H9 (cell line): ENCODE data around the gene FLT1. TPM values are rescaled to one million over a fixed set of nuclear protein-coding genes. Genes with fewer than 3 reads are reported as not detected.

Experiments used
- DNase-seq: peaks from one replicate; pipeline ENCODE4 v3.0.0-alpha.2; 2017
- H2AFZ ChIP-seq: one replicate; pipeline ENCODE4 v1.6.1; 2013; ENCODE audit warnings: mild to moderate bottlenecking, low read length, control low read depth, moderate library complexity
- H2AK5ac ChIP-seq: 2 replicates; pipeline ENCODE4 v1.6.1; 2013; ENCODE audit warnings: low read length, control low read depth, mixed read lengths; ENCODE audit not compliant: insufficient read length
- H2BK120ac ChIP-seq: one replicate; pipeline ENCODE4 v1.6.1; 2013; ENCODE audit warnings: low read depth, mild to moderate bottlenecking, low read length, control low read depth, inconsistent platforms; ENCODE audit not compliant: poor library complexity, severe bottlenecking
- H2BK12ac ChIP-seq: 2 replicates; pipeline ENCODE4 v1.6.1; 2013; ENCODE audit warnings: low read length, control low read depth, mixed read lengths, low read depth; ENCODE audit not compliant: insufficient read length
- H2BK15ac ChIP-seq: 2 replicates; pipeline ENCODE4 v1.6.1; 2013; ENCODE audit warnings: low read depth, low read length, control low read depth
- H2BK20ac ChIP-seq: one replicate; pipeline ENCODE4 v1.6.1; 2013; ENCODE audit warnings: low read depth, mild to moderate bottlenecking, low read length, control low read depth, inconsistent platforms; ENCODE audit not compliant: poor library complexity, severe bottlenecking
- H2BK5ac ChIP-seq: 2 replicates; pipeline ENCODE4 v1.6.1; 2013; ENCODE audit warnings: low read length, control low read depth, mixed read lengths; ENCODE audit not compliant: insufficient read length
- H3K14ac ChIP-seq: 2 replicates; pipeline ENCODE4 v1.6.1; 2013; ENCODE audit warnings: low read length, control low read depth; ENCODE audit not compliant: insufficient read depth
- H3K18ac ChIP-seq: 2 replicates; pipeline ENCODE4 v1.6.1; 2013; ENCODE audit warnings: low read depth, mild to moderate bottlenecking, mixed read lengths, low read length, control low read depth; ENCODE audit not compliant: insufficient read length
- H3K23ac ChIP-seq: 2 replicates; pipeline ENCODE4 v1.6.1; 2013; ENCODE audit warnings: low read length, control low read depth, mixed read lengths, low read depth; ENCODE audit not compliant: insufficient read length
- H3K23me2 ChIP-seq: 2 replicates; pipeline ENCODE4 v1.6.1; 2013; ENCODE audit warnings: low read depth, mild to moderate bottlenecking, mixed read lengths, low read length, control low read depth; ENCODE audit not compliant: insufficient read length, poor library complexity, severe bottlenecking
- H3K27ac ChIP-seq: 2 replicates; pipeline ENCODE4 v1.5.1; 2013; ENCODE audit warnings: low read length, control low read depth, mixed read lengths, low read depth; ENCODE audit not compliant: insufficient read length
- H3K27me3 ChIP-seq: 2 replicates; pipeline ENCODE4 v1.6.1; 2013; ENCODE audit warnings: low read length, control low read depth, inconsistent platforms; ENCODE audit not compliant: insufficient read depth
- H3K4ac ChIP-seq: 2 replicates; pipeline ENCODE4 v1.6.1; 2013; ENCODE audit warnings: low read depth, mild to moderate bottlenecking, control low read depth, inconsistent platforms, low read length, moderate library complexity
- H3K4me1 ChIP-seq: 2 replicates; pipeline ENCODE4 v1.6.1; 2013; ENCODE audit warnings: low read length, control low read depth, inconsistent platforms; ENCODE audit not compliant: insufficient read depth
- H3K4me2 ChIP-seq: 2 replicates; pipeline ENCODE4 v1.6.1; 2013; ENCODE audit warnings: low read length, control low read depth, mixed read lengths; ENCODE audit not compliant: insufficient read length, insufficient read depth
- H3K56ac ChIP-seq: 2 replicates; pipeline ENCODE4 v1.6.1; 2013; ENCODE audit warnings: low read depth, mild to moderate bottlenecking, mixed read lengths, low read length, control low read depth; ENCODE audit not compliant: insufficient read length
- H3K79me1 ChIP-seq: 2 replicates; pipeline ENCODE4 v1.6.1; 2013; ENCODE audit warnings: low read depth, mild to moderate bottlenecking, moderate library complexity, low read length, control low read depth, inconsistent platforms; ENCODE audit not compliant: insufficient read depth, poor library complexity, severe bottlenecking
- H3K79me2 ChIP-seq: 2 replicates; pipeline ENCODE4 v1.6.1; 2013; ENCODE audit warnings: low read length, control low read depth, inconsistent platforms; ENCODE audit not compliant: insufficient read depth
- H3K9ac ChIP-seq: 2 replicates; pipeline ENCODE4 v1.6.1; 2013; ENCODE audit warnings: low read length, control low read depth, mixed read lengths; ENCODE audit not compliant: insufficient read length; ENCODE audit errors: extremely low read depth
- H3K9me3 ChIP-seq: one replicate; pipeline ENCODE4 v1.6.1; 2013; ENCODE audit warnings: low read depth, low read length, inconsistent platforms; ENCODE audit not compliant: control insufficient read depth
- H3T11ph ChIP-seq: one replicate; pipeline ENCODE4 v1.6.1; 2013; ENCODE audit warnings: mild to moderate bottlenecking, low read length, control low read depth, inconsistent platforms
- H4K20me1 ChIP-seq: one replicate; pipeline ENCODE4 v1.6.1; 2013; ENCODE audit not compliant: control insufficient read depth, insufficient read length, insufficient read depth
- H4K5ac ChIP-seq: 2 replicates; pipeline ENCODE4 v1.6.1; 2013; ENCODE audit warnings: low read depth, mild to moderate bottlenecking, mixed read lengths, low read length, control low read depth; ENCODE audit not compliant: insufficient read length
- H4K8ac ChIP-seq: replicated peaks from 2 replicates; pipeline ENCODE4 v1.6.1; 2013; ENCODE audit warnings: low read length, control low read depth, mixed read lengths, low read depth; ENCODE audit not compliant: insufficient read length
- H4K91ac ChIP-seq: 2 replicates; pipeline ENCODE4 v1.6.1; 2013; ENCODE audit warnings: low read depth, mild to moderate bottlenecking, moderate library complexity, mixed read lengths, low read length, control low read depth; ENCODE audit not compliant: insufficient read length
- H3K27ac Mint-ChIP-seq, 3 experiments: 2 replicates in 2 of 3; 3 replicates in 1 of 3; pipeline ENCODE4 v1.8.0; 2020 to 2021; ENCODE audit warnings: mixed read lengths in 3 of 3, mild to moderate bottlenecking in 1 of 3, moderate library complexity in 1 of 3
- H3K27me3 Mint-ChIP-seq: 2 replicates; pipeline ENCODE4 v1.8.0; 2021; ENCODE audit warnings: low read depth, mild to moderate bottlenecking, moderate library complexity, mixed read lengths
- H3K36me3 Mint-ChIP-seq, 3 experiments: 2 replicates in 2 of 3; 3 replicates in 1 of 3; pipeline ENCODE4 v1.8.0; 2020 to 2021; ENCODE audit warnings: low read depth in 3 of 3, mixed read lengths in 3 of 3; ENCODE audit not compliant: insufficient read depth in 1 of 3
- H3K4me1 Mint-ChIP-seq, 2 experiments: 2 replicates each; pipeline ENCODE4 v1.8.0; 2020; ENCODE audit warnings: mixed read lengths in 2 of 2
- H3K4me3 Mint-ChIP-seq, 2 experiments: 2 replicates in 1 of 2; 3 replicates in 1 of 2; pipeline ENCODE4 v1.8.0; 2020 to 2021; ENCODE audit warnings: mild to moderate bottlenecking in 2 of 2, mixed read lengths in 2 of 2, moderate library complexity in 1 of 2
- H3K9me3 Mint-ChIP-seq, 2 experiments: 2 replicates in 1 of 2; 3 replicates in 1 of 2; pipeline ENCODE4 v1.8.0; 2020; ENCODE audit warnings: mild to moderate bottlenecking in 2 of 2, mixed read lengths in 2 of 2, moderate library complexity in 1 of 2
- WGBS: extraction: QIAGEN DNeasy Blood & Tissue Kit; methylation state at CpG from one replicate; pipeline ENCODE4 v1.1.7; 2013; ENCODE audit warnings: missing lambda C conversion rate, low lambda C conversion rate, mixed read lengths; ENCODE audit not compliant: insufficient read length; ENCODE audit errors: extremely low coverage; 5-methylcytosine and 5-hydroxymethylcytosine counted together
- total RNA-seq: library from RNA; stranded (reverse); gene quantifications from 2 replicates; pipeline ENCODE4 v1.2.1, GENCODE V29; 2021
- TF ChIP-seq, protein P1 (sequence below): fragments of 200-600 bp; sonication (generic); conservative IDR thresholded peaks from 3 replicates; pipeline ENCODE4 v1.8.0; 2021; ENCODE audit warnings: antibody characterized with exemption, mild to moderate bottlenecking

Gene FLT1
- total RNA-seq, 1 experiment from 2014 or later: 84.1 TPM

DNA sequence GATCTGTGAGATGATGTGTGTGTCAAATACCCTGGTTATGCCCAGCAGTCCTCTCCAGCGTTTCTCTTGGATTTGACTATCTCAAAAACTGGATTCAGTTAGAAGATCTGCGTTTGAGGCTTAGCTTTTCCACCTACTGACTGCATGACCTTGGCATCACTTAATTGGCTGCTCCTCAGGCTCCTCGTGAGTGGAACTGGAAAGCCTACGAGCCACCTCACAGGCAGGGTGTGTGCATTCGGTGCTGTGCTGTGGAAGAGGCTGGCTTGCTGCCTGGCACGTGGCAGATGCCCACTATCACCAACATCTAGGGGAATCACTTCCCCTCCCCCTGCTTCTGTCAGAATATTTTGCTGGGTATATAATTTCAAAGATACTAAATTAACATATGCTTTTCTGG is 25.6 kb downstream of the FLT1 start:
- Histone ChIP-seq H3K18ac (no peak overlapping the region), H2BK20ac (no peak overlapping the region), H2AK5ac (no peak overlapping the region), H3K23ac (no peak overlapping the region), H4K91ac (no peak overlapping the region), H4K8ac (no peak overlapping the region), H3K9ac (no peak overlapping the region), H3K4me2 (no peak overlapping the region), H2BK120ac (no peak overlapping the region), H3T11ph (no peak overlapping the region), H3K14ac (no peak overlapping the region), H3K4ac (no peak overlapping the region), H3K56ac (no peak overlapping the region), H3K4me1 (peaks cover 2% of the 10 kb centered on the region; the same call in 1 of the 2 replicates), H3K9me3 (no peaks in the 10 kb centered on the region), H3K79me2 (peaks cover 13% of the 10 kb centered on the region), H2BK15ac (no peak overlapping the region), H2BK12ac (no peak overlapping the region), H3K23me2 (no peaks in the 10 kb centered on the region), H4K20me1 (no peaks in the 10 kb centered on the region), H2BK5ac (no peak overlapping the region), H3K79me1 (peaks cover 14% of the 10 kb centered on the region), H4K5ac (no peak overlapping the region), H3K27me3 (no peaks in the 10 kb centered on the region), H3K27ac (no peak overlapping the region), H2AFZ (no peak overlapping the region)
- TF ChIP-seq, protein P1, sequence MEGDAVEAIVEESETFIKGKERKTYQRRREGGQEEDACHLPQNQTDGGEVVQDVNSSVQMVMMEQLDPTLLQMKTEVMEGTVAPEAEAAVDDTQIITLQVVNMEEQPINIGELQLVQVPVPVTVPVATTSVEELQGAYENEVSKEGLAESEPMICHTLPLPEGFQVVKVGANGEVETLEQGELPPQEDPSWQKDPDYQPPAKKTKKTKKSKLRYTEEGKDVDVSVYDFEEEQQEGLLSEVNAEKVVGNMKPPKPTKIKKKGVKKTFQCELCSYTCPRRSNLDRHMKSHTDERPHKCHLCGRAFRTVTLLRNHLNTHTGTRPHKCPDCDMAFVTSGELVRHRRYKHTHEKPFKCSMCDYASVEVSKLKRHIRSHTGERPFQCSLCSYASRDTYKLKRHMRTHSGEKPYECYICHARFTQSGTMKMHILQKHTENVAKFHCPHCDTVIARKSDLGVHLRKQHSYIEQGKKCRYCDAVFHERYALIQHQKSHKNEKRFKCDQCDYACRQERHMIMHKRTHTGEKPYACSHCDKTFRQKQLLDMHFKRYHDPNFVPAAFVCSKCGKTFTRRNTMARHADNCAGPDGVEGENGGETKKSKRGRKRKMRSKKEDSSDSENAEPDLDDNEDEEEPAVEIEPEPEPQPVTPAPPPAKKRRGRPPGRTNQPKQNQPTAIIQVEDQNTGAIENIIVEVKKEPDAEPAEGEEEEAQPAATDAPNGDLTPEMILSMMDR: no peak
- H3K36me3 Mint-ChIP-seq: peaks cover 54 to 82% (median 72%) of the 10 kb centered on the region in 3 experiments
- peak overlapping the region in 1 of 3 experiments; percentile 80; a peak in 2 of 7 replicates for H3K27ac Mint-ChIP-seq
- WGBS: no CpG with 5 or more reads among the region's 6 CpGs
- no peak for DNase-seq
- H3K27me3 Mint-ChIP-seq: no peaks in the 10 kb centered on the region; the same call in 1 of the 2 replicates
- H3K4me1 Mint-ChIP-seq: peaks cover 38 to 41% of the 10 kb centered on the region in 2 experiments
- H3K9me3 Mint-ChIP-seq: peaks cover 2 to 6% of the 10 kb centered on the region in 2 experiments; a peak in 4 of 5 replicates
- no peak overlapping the region for H3K4me3 Mint-ChIP-seq
